Right lobe of liver (tissue), 4 donors: ENCODE results near the gene ENOX1.

Experiments
- CTCF ChIP-seq, 4 donors: fragments of 200-600 bp in 3 of 4; fragments of 450-650 bp in 1 of 4; IDR thresholded peaks; one replicate each; pipeline versions ENCODE4 v1.5.1 to v1.8.0; 2016 to 2022; ENCODE audit warnings: antibody characterized with exemption in 4 of 4, mild to moderate bottlenecking in 2 of 4
- POLR2A ChIP-seq: fragments of 450-650 bp; IDR thresholded peaks from one replicate; pipeline ENCODE4 v1.6.1; 2017; ENCODE audit warnings: antibody characterized with exemption, mild to moderate bottlenecking
- donor health status: DM: no; HTN: no; CAD: no.
- donor health status: DM: no; HTN: no; CAD: no.
- donor health status: DM: no; HTN: yes; CAD: no.

DNA sequence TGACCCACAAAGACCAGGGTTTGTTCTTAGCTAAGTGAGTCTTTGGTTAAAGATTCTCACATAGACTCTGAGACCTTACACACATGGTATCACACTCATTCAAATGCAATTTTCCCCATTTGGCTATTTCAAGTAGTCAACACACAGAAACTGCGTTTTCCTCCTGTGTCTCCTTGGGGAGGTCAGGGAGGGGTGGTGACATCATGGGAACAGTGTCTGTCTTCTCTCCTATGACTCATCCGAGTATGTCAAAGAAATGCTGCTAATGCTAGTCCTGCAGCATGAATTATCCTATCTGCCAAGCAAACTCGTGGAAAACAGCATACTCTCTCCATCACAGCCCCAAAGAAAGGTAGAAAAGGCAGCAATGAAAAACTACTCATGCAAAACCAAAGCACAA lies 100.2 kb downstream of the ENOX1 start:
- no peak for TF ChIP-seq CTCF (IDR thresholded peaks at IDR 0.05)
- TF ChIP-seq POLR2A, result no peak
